Measurements from ENCODE around the gene PAQR4. TPM values are rescaled to one million over a fixed set of nuclear protein-coding genes. Genes with fewer than 3 reads are reported as not detected.

The PAQR4 gene
- total RNA-seq, 2 experiments from 2014 or later: 40.7 to 42.4 TPM

DNA sequence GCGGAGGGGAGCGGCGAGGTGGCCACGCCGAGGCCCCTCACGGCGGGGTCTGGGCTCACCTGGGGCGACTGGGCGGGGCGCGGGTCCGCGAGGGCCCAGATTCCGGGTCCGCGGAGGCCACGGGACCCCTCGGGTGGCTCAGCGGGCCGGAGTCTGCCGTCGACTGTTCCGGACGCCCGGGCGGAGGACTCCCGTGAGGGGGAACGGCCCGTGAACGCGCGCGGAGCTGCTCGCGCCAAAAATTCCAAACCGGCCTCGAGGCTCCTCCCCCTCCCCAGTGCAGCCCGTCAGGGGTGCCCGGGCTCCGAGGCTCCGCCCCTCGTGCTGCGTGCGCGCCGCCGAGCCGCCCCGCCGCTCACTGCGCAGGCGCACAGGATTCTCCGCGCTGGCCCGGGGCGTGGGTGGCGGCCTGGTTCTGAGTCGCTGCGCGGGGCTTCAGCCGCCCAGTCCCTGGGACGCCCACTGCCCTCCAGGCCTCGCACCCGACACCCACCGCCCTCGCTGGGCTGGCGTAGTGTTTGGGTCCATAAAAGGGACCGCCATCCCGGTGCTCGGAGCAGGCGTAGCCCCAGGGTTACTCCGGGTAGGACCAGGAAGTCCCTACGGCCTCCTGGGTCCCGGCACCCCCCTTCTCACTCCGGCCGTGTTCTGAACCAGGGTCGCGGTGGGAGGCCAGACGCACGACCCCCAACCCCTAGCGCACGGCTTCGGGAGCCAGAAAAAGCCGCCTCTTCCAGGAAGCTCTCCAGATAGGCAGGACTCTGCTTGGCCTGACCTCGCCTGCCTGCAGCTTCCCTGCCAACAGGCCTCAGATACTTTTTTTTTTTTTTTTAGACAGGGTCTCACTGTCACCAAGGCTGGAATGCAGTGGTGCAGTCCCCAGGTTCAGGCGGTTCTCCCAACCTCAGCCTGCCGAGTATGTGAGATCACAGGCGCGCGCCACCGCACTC is 11.4 kb downstream of the PAQR4 start, which contains the start of gene PKMYT1:
Gene PKMYT1 (minus strand): TSS at position 220 of the 950 bp plus-strand sequence. CDS start 789 bp downstream, outside the sequence.
- Mint-ChIP-seq H3K36me3 (no peaks in the 10 kb centered on the region), H3K9me3 (no peaks in the 10 kb centered on the region), H3K4me3 (peak within 1 kb of the TSS; percentile 92), H3K4me1 (peaks cover 18% of the 10 kb centered on the region), H3K27me3 (peaks cover 6% of the 10 kb centered on the region), H3K27ac (peak within 1 kb of the TSS; percentile 93)
- peak; percentile 91 for ATAC-seq (ENCODE audit: low read depth)
- POLR2A ChIA-PET: interaction anchor here (0.6 to 4.1 kb wide), 25 partner anchors 10 to 228 kb away, joined by 3 to 46 read pairs (median 4); partner anchors contain the start of genes ELOB, FLYWCH1, FLYWCH2 and HCFC1R1
- peak; percentile 99 for DNase-seq

DNA sequence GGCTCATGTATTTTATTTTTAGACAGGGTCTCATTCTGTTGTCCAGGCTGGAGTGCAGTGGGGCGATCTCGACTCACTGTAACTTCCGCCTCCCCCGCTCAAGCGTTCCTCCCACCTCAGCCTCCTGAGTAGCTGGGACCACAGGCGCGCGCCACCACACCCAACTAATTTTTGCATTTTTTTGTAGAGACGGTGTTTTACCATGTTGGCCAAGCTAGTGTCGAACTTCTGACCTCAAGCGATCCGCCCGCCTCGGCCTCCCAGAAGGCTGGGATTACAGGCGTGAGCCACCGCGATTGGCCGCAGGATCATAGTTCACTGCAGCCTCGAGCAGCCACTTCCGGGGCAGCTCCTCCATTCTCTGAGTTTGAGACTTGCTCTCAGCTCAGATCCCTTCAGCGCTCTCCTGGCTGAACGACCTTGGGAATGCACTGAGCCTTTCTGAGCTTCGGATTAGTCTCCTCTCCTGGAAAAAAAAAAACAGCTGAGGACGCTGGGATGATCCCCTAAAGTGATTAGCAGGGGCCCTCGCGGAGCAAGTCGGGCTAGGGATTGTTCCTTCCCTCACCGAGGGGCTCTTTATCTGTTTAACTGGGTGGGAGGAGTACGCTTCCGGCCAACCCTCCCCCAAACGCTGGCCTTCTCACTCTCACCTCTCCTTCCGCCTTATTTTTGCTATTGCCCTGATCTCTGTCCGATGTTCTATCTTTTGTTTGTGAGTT is 12.2 kb downstream of the PAQR4 start:
- Mint-ChIP-seq H3K27me3 (peaks cover 6% of the 10 kb centered on the region), H3K27ac (peak overlapping the region; percentile 83), H3K36me3 (no peaks in the 10 kb centered on the region), H3K4me1 (peaks cover 18% of the 10 kb centered on the region), H3K4me3 (peak overlapping the region; percentile 87), H3K9me3 (no peaks in the 10 kb centered on the region)
- no peak for ATAC-seq (ENCODE audit: low read depth)
- no peak for DNase-seq
- POLR2A ChIA-PET: interaction anchor here (0.6 to 4.1 kb wide), 17 partner anchors 10 to 177 kb away, joined by 3 to 46 read pairs (median 5); partner anchors contain the start of genes HCFC1R1, PAQR4 and THOC6

GRCh38 chr16:2981899-2982250 is 12.7 kb downstream of the PAQR4 start:
- no peaks in the 10 kb centered on the region for H3K9me3 Mint-ChIP-seq
- POLR2A ChIA-PET: interaction anchor here (2.1 to 4.1 kb wide), 5 partner anchors 11 to 52 kb away, joined by 4 to 46 read pairs (median 8); partner anchors contain the start of gene PAQR4
- peaks cover 18% of the 10 kb centered on the region for H3K4me1 Mint-ChIP-seq
- H3K4me3 Mint-ChIP-seq: peak overlapping the region; percentile 87
- H3K27ac Mint-ChIP-seq: peak overlapping the region; percentile 49
- H3K27me3 Mint-ChIP-seq: peaks cover 6% of the 10 kb centered on the region
- no peak for ATAC-seq (ENCODE audit: low read depth)
- DNase-seq: no peak
- no peaks in the 10 kb centered on the region for H3K36me3 Mint-ChIP-seq

- DNase-seq (no peak), ATAC-seq (ENCODE audit: low read depth) (no peak)
- Mint-ChIP-seq H3K27me3 (peaks cover 6% of the 10 kb centered on the region), H3K27ac (no peak overlapping the region), H3K36me3 (no peaks in the 10 kb centered on the region), H3K4me3 (no peak overlapping the region), H3K4me1 (peaks cover 16% of the 10 kb centered on the region), H3K9me3 (no peaks in the 10 kb centered on the region)
- POLR2A ChIA-PET: interaction anchor here (0.7 to 4.1 kb wide), 4 partner anchors 12 to 45 kb away, joined by 3 to 46 read pairs (median 16); partner anchors contain the start of gene PAQR4
Observed at GRCh38 chr16:2982402-2982801, 13.3 kb downstream of the PAQR4 start.

GRCh38 chr16:2983706-2984136 is 14.6 kb downstream of the PAQR4 start:
- Mint-ChIP-seq H3K27me3 (peaks cover 6% of the 10 kb centered on the region), H3K27ac (no peak overlapping the region)
- DNase-seq: peak; percentile 79

GRCh38 chr16:2985462-2985861 is 16.3 kb downstream of the PAQR4 start:
- Mint-ChIP-seq H3K4me3 (no peak overlapping the region), H3K4me1 (peaks cover 8% of the 10 kb centered on the region), H3K27me3 (peaks cover 10% of the 10 kb centered on the region), H3K27ac (no peak overlapping the region), H3K9me3 (no peaks in the 10 kb centered on the region), H3K36me3 (no peaks in the 10 kb centered on the region)
- DNase-seq (no peak), ATAC-seq (ENCODE audit: low read depth) (no peak)
- POLR2A ChIA-PET: interaction anchor here (0.9 kb wide), 1 partner anchor 52 kb away, joined by 3 read pairs; no protein-coding TSS in a partner anchor

More at GRCh38 chr16:2983706-2984136, 14.6 kb downstream of the PAQR4 start:
- H3K36me3 Mint-ChIP-seq: no peaks in the 10 kb centered on the region
- H3K9me3 Mint-ChIP-seq: no peaks in the 10 kb centered on the region
- peak overlapping the region; percentile 55 for H3K4me3 Mint-ChIP-seq
- peak; percentile 32 for ATAC-seq (ENCODE audit: low read depth)
- H3K4me1 Mint-ChIP-seq: peaks cover 10% of the 10 kb centered on the region
- POLR2A ChIA-PET: interaction anchor here (4.1 kb wide), 1 partner anchor 13 kb away, joined by 46 read pairs; the partner anchor contains the start of gene PAQR4

- DNase-seq (no peak), ATAC-seq (ENCODE audit: low read depth) (no peak)
- Mint-ChIP-seq H3K27ac (no peak overlapping the region), H3K27me3 (peaks cover 10% of the 10 kb centered on the region), H3K4me1 (peaks cover 8% of the 10 kb centered on the region), H3K9me3 (no peaks in the 10 kb centered on the region), H3K4me3 (no peak overlapping the region), H3K36me3 (no peaks in the 10 kb centered on the region)
- POLR2A ChIA-PET: no interaction called here
Observed at GRCh38 chr16:2985893-2986355, 16.8 kb downstream of the PAQR4 start.

- Mint-ChIP-seq H3K27ac (no peak overlapping the region), H3K36me3 (no peaks in the 10 kb centered on the region), H3K4me3 (no peak overlapping the region), H3K27me3 (peaks cover 10% of the 10 kb centered on the region), H3K4me1 (peaks cover 4% of the 10 kb centered on the region), H3K9me3 (no peaks in the 10 kb centered on the region)
- DNase-seq (no peak), ATAC-seq (ENCODE audit: low read depth) (no peak)
- POLR2A ChIA-PET: no interaction called here
Observed at GRCh38 chr16:2986623-2987188, 17.6 kb downstream of the PAQR4 start.

DNA sequence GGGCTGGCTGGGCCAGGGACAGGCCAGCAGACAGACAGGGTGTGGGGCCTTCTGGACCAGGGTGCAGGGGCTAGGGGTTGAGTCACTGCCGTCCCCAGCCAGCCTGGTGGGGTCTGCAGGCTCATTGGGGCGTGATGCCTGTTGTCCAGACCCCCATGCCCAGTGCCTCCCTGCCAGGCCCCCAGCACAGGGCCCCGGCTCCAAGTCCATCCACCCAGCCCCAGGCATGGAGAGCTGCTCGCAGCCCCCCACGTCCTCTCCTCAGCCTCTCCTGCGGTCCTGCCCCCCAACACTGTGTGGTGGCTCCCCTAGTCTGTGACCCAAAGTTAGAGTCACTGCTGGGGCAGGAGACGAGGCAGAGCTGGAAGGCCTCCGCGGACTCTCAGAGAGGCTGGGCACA is 18.1 kb downstream of the PAQR4 start:
- no peak overlapping the region for H3K27ac Mint-ChIP-seq
- H3K4me3 Mint-ChIP-seq: no peak overlapping the region
- DNase-seq (no peak), ATAC-seq (ENCODE audit: low read depth) (no peak)
- no peaks in the 10 kb centered on the region for H3K9me3 Mint-ChIP-seq
- no peaks in the 10 kb centered on the region for H3K36me3 Mint-ChIP-seq
- peaks cover 4% of the 10 kb centered on the region for H3K4me1 Mint-ChIP-seq
- POLR2A ChIA-PET: no interaction called here
- H3K27me3 Mint-ChIP-seq: peaks cover 10% of the 10 kb centered on the region

- POLR2A ChIA-PET: no interaction called here
- no peak for DNase-seq
- Mint-ChIP-seq H3K4me1 (peaks cover 4% of the 10 kb centered on the region), H3K36me3 (no peaks in the 10 kb centered on the region), H3K9me3 (no peaks in the 10 kb centered on the region), H3K4me3 (no peak overlapping the region), H3K27ac (no peak overlapping the region), H3K27me3 (peaks cover 10% of the 10 kb centered on the region)
- ATAC-seq (ENCODE audit: low read depth): no peak
Observed at GRCh38 chr16:2987833-2988232, 18.7 kb downstream of the PAQR4 start.

DNA sequence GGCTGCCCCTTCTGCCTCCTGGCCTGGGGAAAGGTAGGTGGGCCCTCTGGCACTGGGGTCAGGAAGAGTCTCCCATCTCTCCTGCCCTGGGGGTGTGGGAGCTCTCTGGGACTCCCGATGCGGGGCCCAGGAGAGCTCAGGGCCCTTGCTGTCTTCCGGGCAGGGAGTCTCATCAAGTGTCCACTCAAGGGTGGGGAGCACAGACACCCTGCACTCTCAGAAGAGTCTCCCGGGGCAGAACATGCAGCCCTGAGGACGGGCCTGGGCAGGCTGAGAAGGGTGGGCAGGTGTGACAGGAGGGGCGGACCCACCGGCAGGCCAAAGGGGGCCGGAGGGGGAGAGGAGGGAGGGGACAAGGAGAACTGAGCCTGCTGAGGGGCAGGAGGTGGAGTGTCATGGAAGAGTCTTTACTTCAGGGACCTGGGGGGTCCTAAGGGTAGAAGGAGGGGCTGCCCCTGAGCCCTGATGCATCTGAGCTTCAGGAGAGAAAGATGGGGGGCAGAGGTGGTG is 19.5 kb downstream of the PAQR4 start:
- no peak for ATAC-seq (ENCODE audit: low read depth)
- Mint-ChIP-seq H3K27me3 (peaks cover 7% of the 10 kb centered on the region), H3K36me3 (no peaks in the 10 kb centered on the region), H3K4me1 (peaks cover 4% of the 10 kb centered on the region), H3K9me3 (no peaks in the 10 kb centered on the region), H3K4me3 (no peak overlapping the region), H3K27ac (no peak overlapping the region)
- POLR2A ChIA-PET: no interaction called here
- no peak for DNase-seq

GRCh38 chr16:2990891-2991290 is 21.7 kb downstream of the PAQR4 start:
- DNase-seq: no peak
- POLR2A ChIA-PET: interaction anchor here (1.2 kb wide), 1 partner anchor 10 kb away, joined by 4 read pairs; no protein-coding TSS in a partner anchor
- peaks cover 4% of the 10 kb centered on the region for H3K27me3 Mint-ChIP-seq
- H3K27ac Mint-ChIP-seq: no peak overlapping the region
- H3K4me3 Mint-ChIP-seq: no peak overlapping the region
- no peaks in the 10 kb centered on the region for H3K9me3 Mint-ChIP-seq
- no peaks in the 10 kb centered on the region for H3K36me3 Mint-ChIP-seq
- H3K4me1 Mint-ChIP-seq: no peaks in the 10 kb centered on the region
- no peak for ATAC-seq (ENCODE audit: low read depth)
